Measurements from ENCODE around the gene TEX2. TPM values are rescaled to one million over a fixed set of nuclear protein-coding genes. Genes with fewer than 3 reads are reported as not detected.

TEX2 gene
- total and polyA plus RNA-seq, 2 donors (not counting 3 experiments of a cell fraction or from before 2014, with no cell fraction given), result 13.3 to 25.8 TPM

DNA sequence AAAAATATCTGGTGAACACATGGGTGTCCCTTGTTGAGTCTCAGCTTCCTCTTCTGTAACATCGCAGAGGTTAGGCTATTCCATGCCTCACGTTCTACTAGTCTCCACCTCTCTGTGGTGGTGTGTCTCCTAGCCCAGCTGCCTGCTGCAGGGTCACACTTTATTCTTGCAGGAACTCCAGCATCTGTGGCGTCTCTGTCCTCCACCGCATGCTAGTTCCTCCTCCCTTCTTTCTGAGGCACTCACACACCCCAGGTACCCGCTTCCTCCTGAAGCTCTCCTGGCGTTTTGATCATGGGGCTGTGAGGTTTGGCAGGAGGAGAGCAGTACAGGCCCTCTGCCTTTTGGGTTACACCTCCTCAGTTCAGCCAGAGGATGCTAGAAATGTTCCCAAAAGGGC, 9.9 kb upstream of the TEX2 start:
- DNase-seq (ENCODE audit: low read depth, low spot score) (no peak), FAIRE-seq (no peak)
- no TSS peak for BruUV-seq (replicated peaks)
- Histone ChIP-seq H3K9me3 (replicated peaks; ENCODE audit: control insufficient read depth, insufficient read depth, low read length) (no peaks in the 10 kb centered on the region), H2AFZ (ENCODE audit: low read depth, low read length) (no peak overlapping the region), H3K4me2 (ENCODE audit: insufficient read depth, low read length) (no peak overlapping the region), H3K4me1 (ENCODE audit: control insufficient read depth, extremely low read depth, insufficient read depth, low read length) (no peaks in the 10 kb centered on the region), H3K27ac (ENCODE audit: insufficient read depth, low read depth, low read length) (no peak overlapping the region), H3K9me1 (replicated peaks; ENCODE audit: control insufficient read depth, extremely low read depth, insufficient read depth, low read length) (no peaks in the 10 kb centered on the region), H3K4me3 (replicated peaks in 1 of 3; ENCODE audit: insufficient read depth in 1 of 3, low read depth in 1 of 3, low read length in 3 of 3) (no peak overlapping the region), H3K27me3 (ENCODE audit: control insufficient read depth in 2 of 2, insufficient read depth in 2 of 2, low read length in 2 of 2) (peaks cover 0 to 6% of the 10 kb centered on the region in 2 experiments), H3K79me2 (ENCODE audit: control insufficient read depth, insufficient read depth, low read length) (no peaks in the 10 kb centered on the region), H3K9ac (replicated peaks; ENCODE audit: extremely low read depth, insufficient read depth, low read length) (no peak overlapping the region), H4K20me1 (replicated peaks; ENCODE audit: control insufficient read depth, extremely low read depth, insufficient read depth, low read length) (no peaks in the 10 kb centered on the region), H3K36me3 (ENCODE audit: control insufficient read depth in 2 of 2, extremely low read depth in 1 of 2, insufficient read depth in 2 of 2, low read length in 2 of 2) (no peaks in the 10 kb centered on the region)
- dilution Hi-C loops (cut with MboI; ENCODE audit: extremely low pct_ligation_motif_present, low sequenced_read_pairs), result no loop called here
- TF ChIP-seq MYC (IDR thresholded peaks at IDR 0.05; ENCODE audit: low read depth, low read length) (no peak), MAX (IDR thresholded peaks at IDR 0.05; ENCODE audit: insufficient read depth, insufficient read length) (no peak), FOS (IDR thresholded peaks at IDR 0.05; ENCODE audit: borderline replicate concordance, insufficient read depth, low read length) (no peak), GATA2 (IDR thresholded peaks at IDR 0.05; ENCODE audit: insufficient read depth, insufficient read length, low read depth, low read length) (no peak), EZH2 (IDR thresholded peaks at IDR 0.05; ENCODE audit: borderline replicate concordance, low read depth, low read length, severe bottlenecking) (no peak), POLR2A (IDR thresholded peaks at IDR 0.05; ENCODE audit: low read depth, low read length) (no peak), POLR2AphosphoS5 (IDR thresholded peaks at IDR 0.05; ENCODE audit: insufficient read depth, low read depth, low read length) (no peak), JUN (IDR thresholded peaks at IDR 0.05; ENCODE audit: borderline replicate concordance, insufficient read depth, insufficient read length, low read depth) (no peak), CTCF (IDR thresholded peaks at IDR 0.05; ENCODE audit: extremely low read depth in 1 of 2, insufficient read depth in 1 of 2, low read depth in 1 of 2, low read length in 2 of 2) (no peak)
- ChIA-PET POLR2A (no interaction called here), CTCF (interaction anchor here (0.7 to 1.2 kb wide), 2 partner anchors 10 to 124 kb away, joined by 3 read pairs; partner anchors contain the start of gene TEX2)
- intact Hi-C loops (cut with micrococcal nuclease), result no loop called here

Data from endothelial cell of umbilical vein (primary cell).